ENCODE measurements around the gene KCND3. TPM values are rescaled to one million over a fixed set of nuclear protein-coding genes. Genes with fewer than 3 reads are reported as not detected.

KCND3 gene
- total RNA-seq, 1 experiment from 2014 or later: 0.15 TPM

- Histone ChIP-seq H3K9ac (ENCODE audit: extremely low read depth, insufficient read length, low read length) (peak overlapping the region; percentile 88), H3K18ac (ENCODE audit: insufficient read length, low read depth, low read length) (peak overlapping the region; percentile 95), H4K91ac (ENCODE audit: insufficient read length, low read depth, low read length) (no peak overlapping the region), H4K8ac (replicated peaks; ENCODE audit: insufficient read length, low read depth, low read length) (peak overlapping the region; percentile 10), H4K5ac (ENCODE audit: insufficient read length, low read depth, low read length) (peak overlapping the region; percentile 90), H2BK15ac (ENCODE audit: low read depth, low read length) (no peak overlapping the region), H2BK5ac (ENCODE audit: insufficient read length, low read length) (peak overlapping the region; percentile 30), H3K23ac (ENCODE audit: insufficient read length, low read depth, low read length) (no peak overlapping the region), H3K4ac (ENCODE audit: low read depth, low read length) (no peak overlapping the region; the same call in 1 of the 2 replicates), H3K27me3 (ENCODE audit: insufficient read depth, low read length) (no peaks in the 10 kb centered on the region), H2BK120ac (ENCODE audit: low read depth, low read length, poor library complexity, severe bottlenecking) (no peak overlapping the region), H4K20me1 (ENCODE audit: control insufficient read depth, insufficient read depth, insufficient read length) (no peaks in the 10 kb centered on the region), H3K23me2 (ENCODE audit: insufficient read length, low read depth, low read length, poor library complexity, severe bottlenecking) (peaks cover 11% of the 10 kb centered on the region), H3K4me2 (ENCODE audit: insufficient read depth, insufficient read length, low read length) (peak overlapping the region; percentile 95), H3T11ph (ENCODE audit: low read length) (no peak overlapping the region), H3K79me1 (ENCODE audit: insufficient read depth, low read depth, low read length, poor library complexity, severe bottlenecking) (peaks cover 7% of the 10 kb centered on the region), H3K14ac (ENCODE audit: insufficient read depth, low read length) (peak overlapping the region; percentile 93; the same call in 1 of the 2 replicates), H3K9me3 (ENCODE audit: control insufficient read depth, low read depth, low read length) (no peaks in the 10 kb centered on the region), H3K56ac (ENCODE audit: insufficient read length, low read depth, low read length) (peak overlapping the region; percentile 97), H2AK5ac (ENCODE audit: insufficient read length, low read length) (no peak overlapping the region), H2BK12ac (ENCODE audit: insufficient read length, low read depth, low read length) (no peak overlapping the region), H3K27ac (ENCODE audit: insufficient read length, low read depth, low read length) (peak overlapping the region; percentile 90), H3K4me1 (ENCODE audit: insufficient read depth, low read length) (peaks cover 1% of the 10 kb centered on the region), H2AFZ (ENCODE audit: low read length) (peak overlapping the region; percentile 98), H2BK20ac (ENCODE audit: low read depth, low read length, poor library complexity, severe bottlenecking) (no peak overlapping the region), H3K79me2 (ENCODE audit: insufficient read depth, low read length) (peaks cover 14% of the 10 kb centered on the region)
- H3K27ac Mint-ChIP-seq: peak overlapping the region; percentile 88 to 98 (median 98); a peak in 6 of 7 replicates
- no CpG with 5 or more reads among the region's 12 CpGs for WGBS (ENCODE audit: extremely low coverage, insufficient read length, low lambda C conversion rate)
- peaks cover 15 to 31% (median 24%) of the 10 kb centered on the region in 3 experiments for H3K36me3 Mint-ChIP-seq (ENCODE audit: insufficient read depth in 1 of 3, low read depth in 3 of 3)
- H3K4me1 Mint-ChIP-seq: peaks cover 19 to 21% of the 10 kb centered on the region in 2 experiments
- peak overlapping the region; percentile 80 to 96 for H3K4me3 Mint-ChIP-seq
- H3K27me3 Mint-ChIP-seq (ENCODE audit: low read depth): no peaks in the 10 kb centered on the region; the same call in 1 of the 2 replicates
- TF ChIP-seq CTCF (conservative IDR thresholded peaks at IDR 0.05): no peak
- no peak for DNase-seq
- no peaks in the 10 kb centered on the region; a peak in 1 of 5 replicates for H3K9me3 Mint-ChIP-seq
Observed at GRCh38 chr1:111754984-111755330, 234.5 kb downstream of the KCND3 start.

Measured in H9 (cell line).